ENCODE results near the gene ASPRV1. TPM values are rescaled to one million over a fixed set of nuclear protein-coding genes. Genes with fewer than 3 reads are reported as not detected.

The ASPRV1 gene
- total RNA-seq, 1 donor from 2014 or later: 0.87 TPM

DNA sequence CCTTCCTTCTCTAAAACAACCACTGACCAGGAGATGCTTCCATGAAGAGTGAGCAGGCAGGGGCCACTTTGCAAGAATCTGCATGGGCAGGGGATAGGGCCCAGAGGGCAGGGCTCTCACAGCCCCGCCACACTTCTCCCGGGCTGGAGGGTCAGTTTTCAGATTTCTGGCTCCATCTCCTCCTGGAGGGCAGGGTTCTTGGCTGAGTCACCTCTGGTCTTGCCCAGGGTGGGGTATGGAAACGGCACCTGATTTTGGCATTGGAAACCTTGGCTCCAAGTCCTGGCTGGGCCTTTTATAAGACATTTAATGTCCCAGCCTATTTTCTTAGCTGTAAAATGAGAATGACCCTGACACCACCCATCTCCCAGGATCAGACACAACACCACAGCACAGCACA, 27.6 kb upstream of the ASPRV1 start:
- Mint-ChIP-seq H3K9me3 (ENCODE audit: unreplicated experiment) (no peaks in the 10 kb centered on the region), H3K36me3 (ENCODE audit: low read depth, unreplicated experiment) (peaks cover 6% of the 10 kb centered on the region), H3K4me1 (ENCODE audit: unreplicated experiment) (peaks cover 4% of the 10 kb centered on the region), H3K27me3 (ENCODE audit: unreplicated experiment) (peaks cover 6% of the 10 kb centered on the region), H3K4me3 (ENCODE audit: unreplicated experiment) (no peak overlapping the region), H3K27ac (ENCODE audit: unreplicated experiment) (no peak overlapping the region)
- no peak for TF ChIP-seq CTCF (IDR thresholded peaks at IDR 0.05; ENCODE audit: unreplicated experiment)
- no peak for DNase-seq (ENCODE audit: low spot score)

GRCh38 chr2:69988086-69988635, 26.7 kb upstream of the ASPRV1 start:
- H3K9me3 Mint-ChIP-seq (ENCODE audit: unreplicated experiment): no peaks in the 10 kb centered on the region
- peaks cover 6% of the 10 kb centered on the region for H3K4me1 Mint-ChIP-seq (ENCODE audit: unreplicated experiment)
- H3K36me3 Mint-ChIP-seq (ENCODE audit: low read depth, unreplicated experiment): peaks cover 5% of the 10 kb centered on the region
- TF ChIP-seq CTCF (IDR thresholded peaks at IDR 0.05; ENCODE audit: unreplicated experiment): no peak
- peaks cover 6% of the 10 kb centered on the region for H3K27me3 Mint-ChIP-seq (ENCODE audit: unreplicated experiment)
- no peak for DNase-seq (ENCODE audit: low spot score)
- no peak overlapping the region for H3K4me3 Mint-ChIP-seq (ENCODE audit: unreplicated experiment)
- H3K27ac Mint-ChIP-seq (ENCODE audit: unreplicated experiment): no peak overlapping the region

DNA sequence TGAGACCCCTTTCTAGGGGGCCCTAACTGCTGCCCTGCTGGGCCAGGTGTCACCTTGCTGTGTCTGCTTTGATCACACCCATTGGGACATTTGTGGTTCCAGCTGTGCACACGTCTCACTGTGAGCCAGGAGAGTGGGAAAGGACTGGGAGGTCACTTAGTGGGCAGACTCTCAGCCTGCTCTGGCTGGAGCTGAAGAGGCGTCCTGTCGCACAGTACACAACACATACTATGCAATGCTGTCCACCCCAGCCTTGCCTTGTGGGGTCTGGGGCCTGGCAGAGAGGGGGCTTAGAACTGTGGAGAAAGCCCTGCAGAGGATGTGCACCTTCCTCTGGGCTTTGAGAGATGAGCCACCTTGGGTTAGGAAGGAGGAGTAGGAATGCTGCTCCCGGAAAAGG, 25.3 kb upstream of the ASPRV1 start:
- no peak for DNase-seq (ENCODE audit: low spot score)
- Mint-ChIP-seq H3K4me3 (ENCODE audit: unreplicated experiment) (no peak overlapping the region), H3K4me1 (ENCODE audit: unreplicated experiment) (peaks cover 8% of the 10 kb centered on the region), H3K27me3 (ENCODE audit: unreplicated experiment) (peaks cover 8% of the 10 kb centered on the region), H3K9me3 (ENCODE audit: unreplicated experiment) (no peaks in the 10 kb centered on the region), H3K36me3 (ENCODE audit: low read depth, unreplicated experiment) (peaks cover 6% of the 10 kb centered on the region), H3K27ac (ENCODE audit: unreplicated experiment) (no peak overlapping the region)
- no peak for TF ChIP-seq CTCF (IDR thresholded peaks at IDR 0.05; ENCODE audit: unreplicated experiment)

GRCh38 chr2:69985688-69986087, 24.3 kb upstream of the ASPRV1 start:
- Mint-ChIP-seq H3K27ac (ENCODE audit: unreplicated experiment) (no peak overlapping the region), H3K4me1 (ENCODE audit: unreplicated experiment) (peaks cover 8% of the 10 kb centered on the region), H3K36me3 (ENCODE audit: low read depth, unreplicated experiment) (peaks cover 6% of the 10 kb centered on the region)

More at GRCh38 chr2:69985688-69986087, 24.3 kb upstream of the ASPRV1 start:
- Mint-ChIP-seq H3K9me3 (ENCODE audit: unreplicated experiment) (no peaks in the 10 kb centered on the region), H3K27me3 (ENCODE audit: unreplicated experiment) (peaks cover 8% of the 10 kb centered on the region), H3K4me3 (ENCODE audit: unreplicated experiment) (no peak overlapping the region)
- DNase-seq (ENCODE audit: low spot score): no peak
- TF ChIP-seq CTCF (IDR thresholded peaks at IDR 0.05; ENCODE audit: unreplicated experiment): no peak
